Measurements from ENCODE around the gene AK3. TPM values are rescaled to one million over a fixed set of nuclear protein-coding genes. Genes with fewer than 3 reads are reported as not detected.

Gene AK3
- total and polyA plus RNA-seq, 9 of the 15 experiments (the other 6 are each of a cell fraction or from before 2014, with no cell fraction given): 12.2 to 78.6 (median 41.8) TPM

DNA sequence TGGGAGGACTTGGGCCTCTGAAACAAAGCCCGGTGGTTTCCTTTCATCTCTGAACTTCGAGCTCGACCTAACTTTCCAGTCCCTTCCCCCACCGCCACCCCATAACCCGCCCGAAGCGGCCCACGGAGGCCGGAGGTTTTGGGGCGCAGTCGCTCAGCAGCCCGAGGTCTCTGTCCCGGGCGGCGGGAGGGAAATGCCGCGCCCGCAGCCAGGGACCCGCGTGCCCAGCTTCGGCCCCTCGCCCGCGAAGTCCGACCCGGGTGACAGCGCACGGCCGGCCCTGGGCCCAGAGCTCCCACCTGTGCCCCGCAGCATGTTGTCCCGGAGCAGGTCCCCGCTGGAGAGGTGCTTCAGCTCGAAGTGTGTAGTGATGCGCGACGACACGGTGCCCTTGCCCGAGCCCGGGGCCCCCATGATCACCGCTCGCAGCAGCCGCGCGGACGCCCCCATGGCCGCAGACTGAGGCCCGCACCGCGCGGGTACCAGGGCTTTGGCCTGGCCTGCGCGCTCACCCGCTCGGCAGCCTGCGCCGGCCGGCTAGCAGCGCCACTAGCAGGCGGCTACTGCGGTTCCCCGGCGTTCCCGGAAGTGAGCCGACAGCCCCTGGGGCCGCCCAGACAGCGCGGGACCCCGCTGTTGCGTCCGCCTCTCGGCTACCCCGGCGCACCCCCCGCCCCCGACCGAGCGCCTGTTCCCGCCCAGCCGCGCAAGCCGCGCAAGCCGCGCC, at the start of gene AK3 (continued):
- TF ChIP-seq, protein P1, sequence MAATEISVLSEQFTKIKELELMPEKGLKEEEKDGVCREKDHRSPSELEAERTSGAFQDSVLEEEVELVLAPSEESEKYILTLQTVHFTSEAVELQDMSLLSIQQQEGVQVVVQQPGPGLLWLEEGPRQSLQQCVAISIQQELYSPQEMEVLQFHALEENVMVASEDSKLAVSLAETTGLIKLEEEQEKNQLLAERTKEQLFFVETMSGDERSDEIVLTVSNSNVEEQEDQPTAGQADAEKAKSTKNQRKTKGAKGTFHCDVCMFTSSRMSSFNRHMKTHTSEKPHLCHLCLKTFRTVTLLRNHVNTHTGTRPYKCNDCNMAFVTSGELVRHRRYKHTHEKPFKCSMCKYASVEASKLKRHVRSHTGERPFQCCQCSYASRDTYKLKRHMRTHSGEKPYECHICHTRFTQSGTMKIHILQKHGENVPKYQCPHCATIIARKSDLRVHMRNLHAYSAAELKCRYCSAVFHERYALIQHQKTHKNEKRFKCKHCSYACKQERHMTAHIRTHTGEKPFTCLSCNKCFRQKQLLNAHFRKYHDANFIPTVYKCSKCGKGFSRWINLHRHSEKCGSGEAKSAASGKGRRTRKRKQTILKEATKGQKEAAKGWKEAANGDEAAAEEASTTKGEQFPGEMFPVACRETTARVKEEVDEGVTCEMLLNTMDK (IDR thresholded peaks at IDR 0.05; ENCODE audit: borderline replicate concordance, insufficient read depth, low read depth, low read length, poor library complexity, severe bottlenecking): no peak
- TF ChIP-seq ESRRB (CRISPR knock-in tag; IDR thresholded peaks at IDR 0.05; ENCODE audit: borderline replicate concordance): no peak
- peak; percentile 84 to 85 for TF ChIP-seq NRF1 (conservative IDR thresholded peaks at IDR 0.05 in 1 of 2, IDR thresholded peaks at IDR 0.05 in 1 of 2)
- TF ChIP-seq PHF20 (IDR thresholded peaks at IDR 0.05; ENCODE audit: partially characterized antibody): no peak
- TF ChIP-seq ETS1 (conservative IDR thresholded peaks at IDR 0.05; ENCODE audit: control insufficient read depth, low read depth, low read length): no peak
- no peak for TF ChIP-seq NCOA6 (IDR thresholded peaks at IDR 0.05)
- TF ChIP-seq, protein P2, sequence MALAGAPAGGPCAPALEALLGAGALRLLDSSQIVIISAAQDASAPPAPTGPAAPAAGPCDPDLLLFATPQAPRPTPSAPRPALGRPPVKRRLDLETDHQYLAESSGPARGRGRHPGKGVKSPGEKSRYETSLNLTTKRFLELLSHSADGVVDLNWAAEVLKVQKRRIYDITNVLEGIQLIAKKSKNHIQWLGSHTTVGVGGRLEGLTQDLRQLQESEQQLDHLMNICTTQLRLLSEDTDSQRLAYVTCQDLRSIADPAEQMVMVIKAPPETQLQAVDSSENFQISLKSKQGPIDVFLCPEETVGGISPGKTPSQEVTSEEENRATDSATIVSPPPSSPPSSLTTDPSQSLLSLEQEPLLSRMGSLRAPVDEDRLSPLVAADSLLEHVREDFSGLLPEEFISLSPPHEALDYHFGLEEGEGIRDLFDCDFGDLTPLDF (CRISPR knock-in tag; IDR thresholded peaks at IDR 0.05): no peak
- TF ChIP-seq FOXM1 (IDR thresholded peaks at IDR 0.05; ENCODE audit: low read depth): no peak
- TF ChIP-seq FOXM1 (CRISPR knock-in tag; IDR thresholded peaks at IDR 0.05; ENCODE audit: low read depth): 0 out of 2 replicates have a peak, but pooled peaks have one; percentile 24
- peak; percentile 37 for TF ChIP-seq CHD1 (IDR thresholded peaks at IDR 0.05; ENCODE audit: low read length)
- TF ChIP-seq SNAPC5 (CRISPR knock-in tag; IDR thresholded peaks at IDR 0.05): no peak
- TF ChIP-seq PHB2 (IDR thresholded peaks at IDR 0.05; ENCODE audit: low read depth): no peak
- peak; percentile 83; the same call in 1 of the 2 replicates for TF ChIP-seq PHF8 (IDR thresholded peaks at IDR 0.05; ENCODE audit: borderline replicate concordance, low read length)
- peak; percentile 35 to 54; a peak in 2 of 4 replicates for TF ChIP-seq SIN3A (IDR thresholded peaks at IDR 0.05; ENCODE audit: borderline replicate concordance in 2 of 2, control insufficient read depth in 1 of 2, low read depth in 2 of 2, low read length in 2 of 2)
- 0 out of 2 replicates have a peak, but pooled peaks have one; percentile 23 for TF ChIP-seq CEBPG (CRISPR knock-in tag; IDR thresholded peaks at IDR 0.05)
- no peak for TF ChIP-seq CEBPG (tag; conservative IDR thresholded peaks at IDR 0.05 in 1 of 2, IDR thresholded peaks at IDR 0.05 in 1 of 2)
- peak; percentile 80 for TF ChIP-seq KDM5B (IDR thresholded peaks at IDR 0.05; ENCODE audit: insufficient replicate concordance, low read depth, low read length)
- TF ChIP-seq ZNF668 (CRISPR knock-in tag; IDR thresholded peaks at IDR 0.05): no peak
- peak; percentile 89 for TF ChIP-seq FOXP1 (CRISPR knock-in tag; IDR thresholded peaks at IDR 0.05)
- peak; percentile 0 for TF ChIP-seq PCBP1 (IDR thresholded peaks at IDR 0.05; ENCODE audit: low read depth, low read length, poor library complexity, severe bottlenecking)
- peak; percentile 80 for TF ChIP-seq GABPB1 (CRISPR knock-in tag; IDR thresholded peaks at IDR 0.05)
- peak; percentile 53; the same call in 1 of the 2 replicates for TF ChIP-seq ETV5 (CRISPR knock-in tag; IDR thresholded peaks at IDR 0.05; ENCODE audit: low read depth)

Data from K562 (cell line).